Sigmoid colon (tissue), 4 donors: ENCODE measurements around the gene DUSP19.

ENCODE experiments used
- CTCF ChIP-seq, 4 experiments: fragments of 450-650 bp in 3 of 4; fragments of 200-600 bp in 1 of 4; IDR thresholded peaks; one replicate each; pipeline ENCODE4 v1.5.1; 2016 to 2019; ENCODE audit warnings: antibody characterized with exemption in 4 of 4, mild to moderate bottlenecking in 3 of 4, moderate library complexity in 2 of 4
- EP300 ChIP-seq, 4 donors: sonication (generic); formaldehyde crosslinking; IDR thresholded peaks; one replicate each; pipeline ENCODE4 v1.6.1; 2017; ENCODE audit warnings: antibody characterized with exemption in 4 of 4
- POLR2A ChIP-seq, 2 donors: fragments of 450-650 bp; IDR thresholded peaks; one replicate each; pipeline ENCODE4 v1.6.1; 2016; ENCODE audit warnings: antibody characterized with exemption in 2 of 2, mild to moderate bottlenecking in 2 of 2, moderate library complexity in 2 of 2
- POLR2AphosphoS5 ChIP-seq, 4 donors: sonication (generic); formaldehyde crosslinking; IDR thresholded peaks; one replicate each; pipeline ENCODE4 v1.6.1; 2017; ENCODE audit warnings: antibody characterized with exemption in 4 of 4

GRCh38 chr2:183070942-183071844 lies 7.4 kb upstream of the DUSP19 start:
- TF ChIP-seq POLR2A (IDR thresholded peaks at IDR 0.05) (no peak), CTCF (IDR thresholded peaks at IDR 0.05) (peak in 1 of 4 experiments; percentile 13), EP300 (IDR thresholded peaks at IDR 0.05) (no peak), POLR2AphosphoS5 (IDR thresholded peaks at IDR 0.05) (no peak)
